Mesenchymal stem cell (in vitro differentiated cells and primary cell): Measurements from ENCODE around the gene CDPF1.

ENCODE experiments used
- DNase-seq: peaks from one replicate; pipeline ENCODE4 v3.0.0-alpha.2; 2013
- H2AFZ ChIP-seq: one replicate; pipeline ENCODE4 v1.6.1; 2013; ENCODE audit warnings: low read depth, mild to moderate bottlenecking, control low read depth, inconsistent platforms, low read length, moderate library complexity
- H2AK5ac ChIP-seq: 2 replicates; pipeline ENCODE4 v1.6.1; 2013; ENCODE audit warnings: low read length, moderate library complexity, mild to moderate bottlenecking, inconsistent platforms; ENCODE audit not compliant: severe bottlenecking
- H2BK120ac ChIP-seq: one replicate; pipeline ENCODE4 v1.6.1; 2013; ENCODE audit warnings: low read depth, mild to moderate bottlenecking, inconsistent platforms, low read length, moderate library complexity
- H2BK12ac ChIP-seq, 2 experiments: one replicate each; pipeline ENCODE4 v1.6.1; 2013; ENCODE audit warnings: inconsistent platforms in 2 of 2, low read length in 2 of 2, mild to moderate bottlenecking in 2 of 2, moderate library complexity in 2 of 2, control low read depth in 1 of 2
- H2BK15ac ChIP-seq: one replicate; pipeline ENCODE4 v1.6.1; 2013; ENCODE audit warnings: mild to moderate bottlenecking, low read depth, inconsistent platforms; ENCODE audit not compliant: poor library complexity, severe bottlenecking
- H2BK5ac ChIP-seq: 2 replicates; pipeline ENCODE4 v1.6.1; 2013; ENCODE audit warnings: low read depth, mild to moderate bottlenecking, low read length, control low read depth, inconsistent platforms; ENCODE audit not compliant: poor library complexity, severe bottlenecking
- H3K14ac ChIP-seq, 2 experiments: one replicate each; pipeline ENCODE4 v1.6.1; 2013; ENCODE audit warnings: inconsistent platforms in 2 of 2, low read length in 2 of 2, control low read depth in 1 of 2, mild to moderate bottlenecking in 1 of 2, moderate library complexity in 1 of 2
- H3K18ac ChIP-seq, 2 experiments: one replicate each; pipeline ENCODE4 v1.6.1; 2013; ENCODE audit warnings: inconsistent platforms in 2 of 2, low read length in 2 of 2, control low read depth in 1 of 2, low read depth in 1 of 2, mild to moderate bottlenecking in 1 of 2
- H3K23ac ChIP-seq, 2 experiments: one replicate each; pipeline ENCODE4 v1.6.1; 2013; ENCODE audit warnings: inconsistent platforms in 2 of 2, low read length in 2 of 2, mild to moderate bottlenecking in 2 of 2, moderate library complexity in 2 of 2, control low read depth in 1 of 2
- H3K27ac ChIP-seq: 2 replicates; pipeline ENCODE4 v1.5.1; 2013; ENCODE audit warnings: mild to moderate bottlenecking, moderate library complexity, low read length, control low read depth, inconsistent platforms; ENCODE audit not compliant: poor library complexity, severe bottlenecking
- H3K27me3 ChIP-seq, 2 experiments: 2 replicates each; pipeline versions ENCODE4 v1.6.1 to v1.7.0; 2013; ENCODE audit warnings: low read length in 2 of 2, mild to moderate bottlenecking in 2 of 2, moderate library complexity in 2 of 2, control low read depth in 1 of 2, inconsistent platforms in 1 of 2; ENCODE audit not compliant: control insufficient read depth in 1 of 2, insufficient read depth in 1 of 2
- H3K36me3 ChIP-seq, 2 experiments: 2 replicates each; pipeline versions ENCODE4 v1.6.1 to v1.7.0; 2013; ENCODE audit warnings: low read length in 2 of 2, control low read depth in 1 of 2, inconsistent platforms in 1 of 2, low read depth in 1 of 2, mild to moderate bottlenecking in 1 of 2; ENCODE audit not compliant: insufficient read depth in 2 of 2, control insufficient read depth in 1 of 2
- H3K4ac ChIP-seq, 2 experiments: one replicate each; pipeline ENCODE4 v1.6.1; 2013; ENCODE audit warnings: inconsistent platforms in 2 of 2, low read length in 2 of 2, mild to moderate bottlenecking in 2 of 2, moderate library complexity in 2 of 2, control low read depth in 1 of 2, low read depth in 1 of 2
- H3K4me1 ChIP-seq: 2 replicates; pipeline ENCODE4 v1.6.1; 2013; ENCODE audit warnings: low read depth, low read length, control low read depth; ENCODE audit not compliant: control insufficient read depth, insufficient read depth
- H3K4me2 ChIP-seq: 2 replicates; pipeline ENCODE4 v1.6.1; 2013; ENCODE audit warnings: low read length, mild to moderate bottlenecking, inconsistent platforms; ENCODE audit not compliant: poor library complexity, severe bottlenecking
- H3K4me3 ChIP-seq, 2 experiments: 2 replicates each; pipeline versions ENCODE4 v1.5.1 to v1.7.0; 2013; ENCODE audit warnings: low read length in 2 of 2, mild to moderate bottlenecking in 2 of 2, control low read depth in 1 of 2, low read depth in 1 of 2; ENCODE audit not compliant: insufficient read depth in 1 of 2
- H3K79me1 ChIP-seq: replicated peaks from 2 replicates; pipeline ENCODE4 v1.6.1; 2013; ENCODE audit warnings: mild to moderate bottlenecking, control low read depth, low read length, inconsistent platforms; ENCODE audit not compliant: poor library complexity, severe bottlenecking
- H3K9ac ChIP-seq: 2 replicates; pipeline ENCODE4 v1.7.0; 2013; ENCODE audit warnings: mild to moderate bottlenecking, low read length, moderate library complexity
- H3K9me3 ChIP-seq: 2 replicates; pipeline ENCODE4 v1.7.0; 2013; ENCODE audit warnings: mild to moderate bottlenecking, low read length; ENCODE audit not compliant: control insufficient read depth
- H4K8ac ChIP-seq: one replicate; pipeline ENCODE4 v1.6.1; 2013; ENCODE audit warnings: inconsistent platforms, mild to moderate bottlenecking, low read length, moderate library complexity
- H4K91ac ChIP-seq: one replicate; pipeline ENCODE4 v1.6.1; 2013; ENCODE audit warnings: mild to moderate bottlenecking, low read length, inconsistent platforms
- WGBS: methylation state at CpG from one replicate; pipeline ENCODE4 v1.1.7; 2013; ENCODE audit warnings: mixed read lengths; 5-methylcytosine and 5-hydroxymethylcytosine counted together

CDPF1 gene

GRCh38 chr22:46275455-46276122 is 25.5 kb upstream of the CDPF1 start:
- H3K9ac ChIP-seq: no peak overlapping the region
- H2AFZ ChIP-seq: no peak overlapping the region
- WGBS: 78% methylated on average over 3 of the region's 3 CpGs
- no peaks in the 10 kb centered on the region for H3K4me1 ChIP-seq
- H3K79me1 ChIP-seq: peaks cover 16% of the 10 kb centered on the region
- H3K36me3 ChIP-seq: peaks cover 72 to 84% of the 10 kb centered on the region in 2 experiments
- H3K27me3 ChIP-seq: no peaks in the 10 kb centered on the region
- no peak overlapping the region for H3K4ac ChIP-seq
- DNase-seq: no peak
- H4K8ac ChIP-seq: no peak overlapping the region
- no peak overlapping the region for H3K4me3 ChIP-seq
- H3K27ac ChIP-seq: no peak overlapping the region
- H2AK5ac ChIP-seq: no peak overlapping the region
- H4K91ac ChIP-seq: no peak overlapping the region
- H2BK5ac ChIP-seq: no peak overlapping the region
- no peak overlapping the region for H2BK15ac ChIP-seq
- H2BK12ac ChIP-seq: no peak overlapping the region
- no peak overlapping the region for H3K23ac ChIP-seq
- H3K14ac ChIP-seq: no peak overlapping the region
- no peak overlapping the region for H2BK120ac ChIP-seq
- H3K4me2 ChIP-seq: no peak overlapping the region
- H3K9me3 ChIP-seq: no peaks in the 10 kb centered on the region
- no peak overlapping the region for H3K18ac ChIP-seq

- Histone ChIP-seq H2BK120ac (no peak overlapping the region), H4K91ac (no peak overlapping the region)
- 95% methylated on average over 7 of the region's 8 CpGs for WGBS
Measured at GRCh38 chr22:46274381-46274780, 24.3 kb upstream of the CDPF1 start.

DNA sequence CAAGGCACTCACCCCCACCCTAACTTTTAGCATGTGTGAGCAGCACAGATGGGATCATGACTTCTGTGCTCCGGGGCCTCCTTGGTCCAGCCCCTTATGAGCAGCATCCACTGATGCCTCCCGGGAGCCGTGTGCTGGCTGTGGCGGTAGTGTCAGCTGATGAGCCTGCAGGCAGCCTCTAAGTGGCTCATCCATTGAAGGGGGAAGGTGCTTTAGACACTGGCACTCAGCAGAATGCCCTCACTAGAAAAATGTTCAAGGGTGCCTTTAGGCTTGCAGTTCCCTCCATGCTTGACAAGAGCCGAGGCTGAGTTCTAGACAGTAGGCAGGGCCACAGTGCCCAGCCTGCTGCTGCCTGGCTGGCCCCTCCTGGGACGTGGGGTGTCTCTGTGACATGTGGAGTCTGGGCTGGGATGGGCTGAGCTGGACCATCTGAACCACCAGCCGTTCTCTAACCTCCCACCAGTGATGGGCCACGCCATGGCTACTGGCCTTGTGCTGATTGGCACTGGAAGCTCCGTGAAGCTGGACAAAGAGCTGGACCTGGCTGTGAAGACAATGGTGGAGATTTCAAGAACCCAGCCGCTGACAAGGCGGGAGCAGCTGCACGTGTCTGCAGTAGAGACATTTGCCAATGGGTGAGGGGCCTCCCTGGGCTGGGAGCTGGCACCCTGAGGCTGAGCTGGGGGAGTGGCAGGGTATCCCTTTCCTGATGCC is 23.5 kb upstream of the CDPF1 start:
- no peaks in the 10 kb centered on the region for H3K9me3 ChIP-seq
- H4K91ac ChIP-seq: no peak overlapping the region
- 96% methylated on average over 12 of the region's 12 CpGs for WGBS
- no peak overlapping the region for H2BK15ac ChIP-seq
- no peak for DNase-seq
- no peak overlapping the region for H2AFZ ChIP-seq
- H2BK5ac ChIP-seq: no peak overlapping the region
- no peak overlapping the region for H3K4ac ChIP-seq
- no peak overlapping the region for H3K9ac ChIP-seq
- no peak overlapping the region for H3K23ac ChIP-seq
- H3K4me2 ChIP-seq: no peak overlapping the region
- peaks cover 23% of the 10 kb centered on the region for H3K79me1 ChIP-seq
- H3K4me1 ChIP-seq: peaks cover 10% of the 10 kb centered on the region
- no peak overlapping the region for H2BK120ac ChIP-seq
- no peak overlapping the region for H3K18ac ChIP-seq
- H2AK5ac ChIP-seq: no peak overlapping the region
- H3K27ac ChIP-seq: no peak overlapping the region
- no peak overlapping the region for H3K14ac ChIP-seq
- H3K36me3 ChIP-seq: peaks cover 55 to 71% of the 10 kb centered on the region in 2 experiments
- H3K27me3 ChIP-seq: no peaks in the 10 kb centered on the region
- no peak overlapping the region for H4K8ac ChIP-seq
- no peak overlapping the region for H3K4me3 ChIP-seq
- no peak overlapping the region for H2BK12ac ChIP-seq

More at GRCh38 chr22:46274381-46274780, 24.3 kb upstream of the CDPF1 start:
- H3K9ac ChIP-seq: no peak overlapping the region
- H3K14ac ChIP-seq: no peak overlapping the region
- DNase-seq: no peak
- H3K27ac ChIP-seq: no peak overlapping the region
- peaks cover 20% of the 10 kb centered on the region for H3K79me1 ChIP-seq
- no peak overlapping the region for H3K4me2 ChIP-seq
- H2BK15ac ChIP-seq: no peak overlapping the region
- H2AFZ ChIP-seq: no peak overlapping the region
- no peak overlapping the region for H2BK12ac ChIP-seq
- H3K9me3 ChIP-seq: no peaks in the 10 kb centered on the region
- no peak overlapping the region for H3K4me3 ChIP-seq
- no peak overlapping the region for H3K23ac ChIP-seq
- no peak overlapping the region for H4K8ac ChIP-seq
- H3K4me1 ChIP-seq: peaks cover 3% of the 10 kb centered on the region
- no peak overlapping the region for H3K18ac ChIP-seq
- no peak overlapping the region for H2AK5ac ChIP-seq
- H2BK5ac ChIP-seq: no peak overlapping the region
- H3K36me3 ChIP-seq: peaks cover 63 to 76% of the 10 kb centered on the region in 2 experiments
- H3K27me3 ChIP-seq: no peaks in the 10 kb centered on the region
- no peak overlapping the region for H3K4ac ChIP-seq

GRCh38 chr22:46272762-46273431 is 22.8 kb upstream of the CDPF1 start:
- Histone ChIP-seq H4K8ac (no peak overlapping the region), H2BK15ac (no peak overlapping the region), H4K91ac (no peak overlapping the region), H3K9ac (no peak overlapping the region), H2BK12ac (no peak overlapping the region), H3K18ac (no peak overlapping the region), H2AK5ac (no peak overlapping the region), H3K36me3 (peaks cover 49 to 64% of the 10 kb centered on the region in 2 experiments), H3K4me3 (no peak overlapping the region), H3K27ac (no peak overlapping the region), H3K9me3 (no peaks in the 10 kb centered on the region), H2AFZ (no peak overlapping the region), H2BK5ac (no peak overlapping the region), H3K4me2 (no peak overlapping the region), H3K14ac (no peak overlapping the region), H3K4ac (no peak overlapping the region), H3K23ac (no peak overlapping the region), H2BK120ac (no peak overlapping the region), H3K4me1 (peaks cover 15% of the 10 kb centered on the region), H3K79me1 (peaks cover 28% of the 10 kb centered on the region), H3K27me3 (no peaks in the 10 kb centered on the region)
- 98% methylated on average over 12 of the region's 12 CpGs for WGBS
- no peak for DNase-seq
